ENCODE measurements around the gene GSE1.

- TF ChIP-seq CTCF (IDR thresholded peaks at IDR 0.05) = no peak
- no peak for TF ChIP-seq POLR2A (IDR thresholded peaks at IDR 0.05)
Observed at GRCh38 chr16:85716022-85716679, 103.0 kb downstream of the GSE1 start.
